NCI-H2171 treated with DMSO at 0.1 percent for 48 hours (cell line): Measurements from ENCODE around the gene SPRYD3.

ENCODE experiments used
- DNase-seq: peaks from one replicate; lab custom pipeline; 2025; lab: John Stamatoyannopoulos, UW

The SPRYD3 gene

GRCh38 chr12:53078425-53079225 lies 565 bp downstream of the SPRYD3 start:
- peak; percentile 61 for DNase-seq

GRCh38 chr12:53077030-53077429 lies 2.2 kb downstream of the SPRYD3 start:
- DNase-seq, result no peak

GRCh38 chr12:53076461-53076860 lies 2.7 kb downstream of the SPRYD3 start:
- no peak for DNase-seq

DNA sequence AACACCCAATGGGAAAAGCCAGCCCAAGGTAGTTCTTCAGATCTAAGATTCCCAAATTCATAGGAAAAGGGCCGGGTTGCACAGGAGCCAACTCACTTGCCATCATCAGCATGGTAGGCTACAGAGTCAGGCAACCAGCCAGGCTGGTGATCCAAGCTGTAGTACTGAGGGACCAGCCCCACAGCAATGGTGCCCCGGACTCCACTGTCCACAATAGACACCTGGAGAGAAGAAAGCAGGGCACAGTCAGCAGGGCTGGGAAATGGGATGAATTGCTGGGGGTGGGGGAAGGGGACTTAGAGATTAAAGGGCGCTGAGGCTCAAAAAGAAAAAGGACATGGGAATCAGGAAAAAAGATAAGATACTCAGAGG lies 4.2 kb downstream of the SPRYD3 start:
- DNase-seq, result no peak

GRCh38 chr12:53074283-53074998 lies 4.7 kb downstream of the SPRYD3 start:
- DNase-seq, result no peak

DNA sequence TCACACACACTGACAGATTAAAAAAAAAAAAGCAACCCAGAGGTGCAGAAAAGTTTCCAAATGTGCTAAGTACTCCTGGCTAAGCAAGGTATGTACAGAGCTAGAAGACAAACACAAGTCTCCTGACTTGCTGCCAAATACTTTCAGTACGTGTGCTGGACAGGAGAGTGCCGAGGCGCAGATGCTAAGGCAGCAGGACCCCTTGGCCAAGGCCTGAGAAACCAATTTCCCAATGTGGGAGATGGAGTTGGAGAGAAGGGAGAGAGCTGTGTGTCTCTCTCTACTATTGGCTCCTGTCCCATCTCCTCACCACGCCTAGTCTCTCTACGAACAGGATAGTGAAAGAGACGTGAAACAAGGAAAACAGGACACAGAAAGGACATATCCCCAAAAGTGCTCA lies 5.3 kb downstream of the SPRYD3 start:
- no peak for DNase-seq

DNA sequence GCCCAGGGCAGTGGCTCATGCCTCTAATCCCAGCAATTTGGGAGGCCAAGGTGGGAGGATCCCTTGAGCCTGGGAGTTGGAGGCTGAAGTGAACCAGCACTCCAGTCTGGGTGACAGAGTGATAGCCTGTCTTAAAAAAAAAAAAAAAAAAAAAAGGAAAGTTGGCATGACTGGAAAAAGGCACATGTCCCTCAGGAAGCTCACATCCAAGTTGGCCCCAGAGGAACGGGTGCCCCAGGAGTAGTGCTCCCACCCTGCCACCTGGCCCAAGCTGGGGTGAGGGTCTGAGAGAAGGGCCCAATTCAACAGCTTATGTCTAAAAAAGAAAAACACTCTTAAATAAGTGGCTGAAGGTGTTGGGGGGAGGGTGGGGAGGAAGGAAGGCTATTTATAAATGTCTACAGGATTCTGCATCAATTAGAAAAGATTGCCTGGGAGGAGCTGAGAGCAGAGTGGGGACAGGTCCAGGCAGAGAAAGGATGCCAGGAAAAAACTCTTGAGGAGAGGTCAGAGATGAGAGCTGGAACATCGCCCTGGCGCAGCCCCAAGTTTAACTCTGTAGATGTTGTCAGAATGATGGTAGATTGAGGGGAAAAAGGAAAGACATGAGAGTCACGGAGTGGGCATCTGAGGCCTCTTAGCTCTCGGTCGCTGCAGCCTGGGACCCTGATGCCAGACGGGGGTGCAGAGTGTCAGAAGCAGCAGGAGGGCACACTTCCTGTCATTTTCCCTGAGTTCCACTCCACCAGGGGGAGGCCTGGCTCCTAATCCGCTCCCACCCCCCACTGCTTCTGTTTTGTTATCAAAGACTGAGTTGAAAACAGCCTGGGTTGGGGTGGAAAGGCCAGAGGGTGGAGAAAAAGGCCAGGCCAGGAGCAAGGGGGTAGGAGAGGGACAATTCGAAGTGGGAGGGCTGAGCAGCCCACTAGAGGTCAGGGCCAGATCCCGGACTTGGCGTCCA lies 7.3 kb downstream of the SPRYD3 start:
- DNase-seq, result no peak

DNA sequence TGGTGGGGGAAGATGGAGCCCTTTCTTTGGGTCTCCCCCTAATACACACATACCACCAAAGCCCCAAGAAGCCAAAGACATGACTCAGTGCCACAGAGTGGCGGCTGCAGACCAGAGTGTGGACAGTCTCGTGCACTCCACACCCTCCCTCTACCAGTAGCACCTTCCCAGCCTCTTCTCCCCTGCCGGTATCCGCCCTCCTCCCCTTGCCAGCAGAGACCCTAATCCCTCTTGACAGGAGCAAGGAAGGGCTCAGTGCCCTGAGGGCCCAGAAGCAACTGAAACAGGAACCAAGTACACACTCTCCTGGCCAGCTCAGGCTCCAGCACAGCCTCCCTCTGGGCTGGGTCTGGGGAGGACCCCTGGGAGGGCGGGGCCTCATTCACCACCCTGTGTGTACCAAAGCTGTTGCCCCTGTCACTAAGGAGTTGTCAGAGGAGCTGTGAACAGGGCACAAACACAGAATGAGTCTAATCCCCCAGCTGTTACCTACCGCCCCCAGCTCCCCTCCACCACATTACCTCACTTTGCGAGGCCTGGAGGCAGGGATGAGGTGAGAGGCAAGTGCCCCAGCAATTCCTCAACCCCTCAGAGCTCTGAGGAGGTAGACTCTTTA lies 8.2 kb downstream of the SPRYD3 start:
- no peak for DNase-seq

DNA sequence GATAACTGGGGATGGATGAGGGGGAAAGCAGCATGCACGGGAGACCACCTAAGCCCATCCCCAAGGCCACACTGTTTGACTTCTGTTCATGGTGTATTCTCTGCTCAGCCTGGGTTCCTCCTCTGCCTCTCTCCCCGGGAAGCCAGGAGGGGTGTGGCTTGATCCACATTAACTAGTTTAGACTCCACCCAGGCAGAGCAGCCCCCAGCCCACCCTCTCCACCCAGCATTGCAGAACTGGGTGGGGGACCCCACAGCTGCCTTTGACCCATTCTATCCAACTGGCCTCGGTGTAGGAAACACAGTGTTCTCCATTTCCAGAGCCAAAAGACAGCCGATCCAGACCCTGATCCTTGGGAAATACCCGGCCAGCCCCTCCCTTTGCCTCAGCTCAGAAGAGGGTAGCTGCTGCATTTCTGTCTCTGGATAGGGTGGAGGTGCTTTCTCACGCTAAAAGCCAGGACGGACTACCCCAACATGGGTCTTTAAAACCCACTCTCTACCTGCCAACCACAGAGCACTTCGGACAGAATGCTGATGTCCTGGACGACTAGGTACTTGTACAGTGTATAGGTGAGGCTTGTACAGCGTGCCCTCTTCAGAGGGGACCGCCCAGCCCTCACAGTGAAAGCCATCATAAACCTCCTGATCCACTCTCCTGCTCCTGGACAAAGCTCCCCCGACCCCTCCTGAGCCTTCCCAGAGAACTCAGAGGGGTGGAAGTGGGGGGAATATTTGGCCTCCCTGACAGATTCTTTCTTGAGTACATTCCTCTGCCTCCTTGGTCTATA lies 9.4 kb downstream of the SPRYD3 start:
- DNase-seq, result no peak

- DNase-seq, result no peak
Observed at GRCh38 chr12:53068811-53069585, 10.2 kb downstream of the SPRYD3 start.

DNA sequence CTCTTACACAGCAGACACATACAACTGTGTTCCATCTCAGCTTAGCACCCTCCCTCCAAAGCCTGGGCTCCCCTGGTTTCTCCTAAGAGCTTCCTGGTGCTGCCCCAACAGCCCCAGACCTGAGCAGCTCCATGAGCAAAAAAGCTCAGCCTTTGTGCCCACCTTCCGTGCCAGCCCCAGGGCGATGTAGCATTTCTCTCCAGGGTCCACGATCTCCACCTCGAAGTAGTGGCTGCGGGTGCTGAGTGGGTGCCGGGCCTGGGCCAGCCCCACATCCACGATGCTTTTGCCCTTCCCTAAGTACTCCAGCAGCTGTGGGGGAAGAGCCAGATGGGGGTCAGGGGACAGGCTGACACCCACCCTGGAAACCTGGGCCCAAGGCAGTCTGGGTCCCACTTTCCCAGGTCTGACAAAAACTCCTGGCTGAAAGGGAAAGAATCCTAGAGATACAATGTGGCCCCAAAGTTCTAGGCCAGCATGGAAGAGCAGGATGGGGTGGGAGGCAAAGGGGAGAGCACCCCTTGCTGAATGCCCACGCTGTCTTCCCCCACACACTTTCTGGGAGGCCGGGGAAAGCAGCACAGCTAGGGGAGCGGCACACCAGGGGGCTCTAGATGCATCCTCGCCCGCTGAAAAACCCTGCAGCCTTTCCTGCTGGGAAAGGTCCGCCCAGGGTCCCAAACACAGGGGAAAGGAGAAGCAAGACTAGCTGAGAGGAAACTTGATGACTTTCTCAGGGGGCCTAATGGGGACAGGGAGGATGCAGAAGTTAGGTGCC lies 11.0 kb downstream of the SPRYD3 start:
- no peak for DNase-seq

DNA sequence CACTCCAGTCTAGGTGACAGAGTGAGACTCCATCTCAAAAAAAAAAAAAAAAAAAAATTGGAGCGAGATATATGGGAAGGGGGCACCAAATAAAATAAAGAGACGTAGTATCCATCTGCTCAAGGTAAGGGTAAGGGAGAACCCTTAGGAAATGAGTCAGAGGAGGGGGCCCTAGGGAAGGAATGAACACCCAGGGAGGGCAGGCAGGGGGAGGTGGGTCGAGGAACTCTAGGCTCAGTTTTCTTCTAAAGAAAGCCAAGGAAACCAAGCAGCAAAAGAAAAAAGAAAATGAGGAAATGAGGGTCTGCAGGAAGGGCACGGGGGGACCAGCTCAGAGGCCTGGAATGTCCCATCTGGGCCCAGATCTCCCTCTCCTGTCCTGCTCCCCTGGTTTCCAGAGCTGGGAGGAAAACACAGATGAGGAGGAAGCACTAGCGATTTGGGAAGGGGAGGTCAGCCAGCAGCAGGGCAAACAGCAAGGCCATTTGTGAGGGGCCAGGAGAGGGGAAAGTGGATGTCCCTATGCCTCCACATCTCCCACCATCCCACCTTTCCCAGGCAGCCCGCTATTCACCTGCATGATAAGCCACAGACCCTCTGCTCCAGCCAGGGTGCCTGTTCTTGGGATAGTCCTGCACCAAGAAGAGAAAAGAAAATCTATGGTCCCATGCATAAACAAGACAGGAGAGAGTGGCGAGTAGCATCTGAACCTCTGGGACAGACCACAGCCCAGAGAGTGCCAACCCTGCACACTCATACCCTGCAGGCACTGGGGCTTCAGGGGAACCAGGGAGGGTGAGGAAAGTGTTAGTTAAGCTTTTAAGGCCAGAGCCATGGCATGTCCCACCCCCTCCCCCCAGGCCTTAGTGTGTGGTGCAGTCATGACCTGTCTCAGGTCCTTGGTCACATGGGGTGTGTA lies 11.9 kb downstream of the SPRYD3 start:
- no peak for DNase-seq

DNA sequence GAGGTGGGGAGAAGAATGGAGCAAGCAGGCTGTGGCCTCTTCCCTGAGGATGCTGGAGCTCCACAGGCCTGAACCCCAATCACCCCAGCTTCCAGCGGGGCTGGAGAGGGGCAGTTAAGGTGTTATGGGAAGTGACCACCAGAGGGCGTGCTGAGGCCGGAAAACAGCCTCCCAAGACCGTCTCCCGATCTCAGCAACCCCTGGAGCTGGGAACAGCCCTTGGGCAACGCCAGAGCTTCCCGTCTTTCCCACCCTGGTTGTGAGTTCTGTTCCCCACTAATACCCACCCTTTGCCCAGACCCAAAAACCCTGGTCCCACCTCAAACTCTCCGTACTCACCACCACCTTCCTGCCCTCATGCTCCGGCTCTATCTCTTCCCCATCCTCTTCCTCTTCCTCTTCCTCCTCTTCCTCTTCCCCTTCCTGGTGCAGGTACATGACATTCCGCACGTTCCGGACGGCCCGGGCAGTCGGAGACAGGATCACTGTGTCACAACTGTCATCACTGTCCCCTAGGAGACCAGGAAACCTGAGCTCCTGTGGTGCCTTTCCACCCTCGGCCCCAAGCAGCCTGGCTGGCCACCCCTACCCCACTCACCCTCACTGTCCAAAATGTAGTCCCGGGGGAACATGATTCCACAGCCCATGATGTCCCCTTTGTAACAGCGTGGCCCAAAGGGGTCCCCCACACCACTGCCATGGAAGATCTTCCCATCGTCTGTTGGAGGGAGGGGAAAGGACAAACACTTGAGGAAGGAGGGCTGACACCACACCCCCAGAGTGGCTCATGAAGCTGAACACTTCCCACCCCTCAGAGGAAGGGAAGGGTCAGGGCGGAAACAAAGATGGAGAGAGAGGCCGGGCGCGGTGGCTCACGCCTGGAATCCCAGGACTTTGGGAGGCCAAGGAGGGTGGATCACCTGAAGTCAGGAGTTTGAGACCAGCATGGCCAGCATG lies 12.9 kb downstream of the SPRYD3 start:
- peak; percentile 68 for DNase-seq

DNA sequence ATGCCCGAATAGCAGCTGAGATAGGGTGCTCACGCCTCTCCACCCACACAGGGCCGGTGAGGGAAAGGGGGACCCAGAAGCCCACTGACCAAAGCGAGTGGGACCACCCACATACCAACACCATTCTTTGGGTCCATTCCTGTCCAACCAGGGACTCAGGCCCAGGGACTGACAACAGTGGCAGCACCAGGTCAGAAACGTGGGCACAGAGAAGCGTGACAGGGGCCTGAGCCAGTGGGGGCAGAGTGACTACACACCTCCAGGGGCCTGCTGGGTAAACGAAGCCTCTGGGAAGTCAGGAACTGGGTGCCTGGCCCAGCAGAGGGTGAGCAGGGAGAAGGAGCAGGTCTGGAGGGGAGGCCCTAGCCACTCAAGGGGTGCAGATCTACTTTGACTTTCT lies 13.7 kb downstream of the SPRYD3 start:
- no peak for DNase-seq

- DNase-seq, result no peak
Observed at GRCh38 chr12:53064613-53065436, 14.4 kb downstream of the SPRYD3 start.
